ENCODE measurements around the gene C2orf42. TPM values are rescaled to one million over a fixed set of nuclear protein-coding genes. Genes with fewer than 3 reads are reported as not detected.
"Not testable (repeated sequence)": the region's sequence is repeated elsewhere in the genome, so short reads cannot be mapped to it uniquely, and the experiment has no call there.

The C2orf42 gene
- polyA plus RNA-seq, 4 donors: 13.3 to 19.0 (median 18.2) TPM

- DNase-seq (ENCODE audit: low read depth in 4 of 4, low spot score in 3 of 4): no peak
Measured at GRCh38 chr2:70111752-70112591, 78.8 kb downstream of the C2orf42 start.

DNA sequence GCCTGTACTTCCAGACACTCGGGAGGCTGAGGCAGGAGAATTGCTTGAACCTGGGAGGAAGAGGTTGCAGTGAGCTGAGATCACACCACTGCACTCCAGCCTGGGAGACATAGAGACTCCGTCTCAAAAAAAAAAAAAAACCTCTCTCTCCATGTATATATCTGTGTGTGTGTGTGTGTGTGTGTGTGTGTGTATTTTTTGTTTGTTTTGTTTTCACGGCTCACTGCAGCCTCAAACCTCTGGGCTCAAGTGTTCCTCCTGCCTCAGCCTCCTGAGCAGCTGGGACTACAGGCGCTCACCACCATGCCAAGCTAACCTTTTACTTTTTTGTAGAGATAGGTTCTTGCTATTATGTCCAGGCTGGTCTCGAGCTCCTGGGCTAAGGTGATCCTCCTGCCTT is 80.4 kb downstream of the C2orf42 start:
- not testable (repeated sequence) for DNase-seq (ENCODE audit: low read depth in 4 of 4, low spot score in 3 of 4)

- not testable (repeated sequence) for DNase-seq (ENCODE audit: low read depth in 4 of 4, low spot score in 3 of 4)
Measured at GRCh38 chr2:70106138-70106537, 84.7 kb downstream of the C2orf42 start.

GRCh38 chr2:70104231-70105111 is 86.3 kb downstream of the C2orf42 start:
- no peak for DNase-seq (ENCODE audit: low read depth in 4 of 4, low spot score in 3 of 4)

DNA sequence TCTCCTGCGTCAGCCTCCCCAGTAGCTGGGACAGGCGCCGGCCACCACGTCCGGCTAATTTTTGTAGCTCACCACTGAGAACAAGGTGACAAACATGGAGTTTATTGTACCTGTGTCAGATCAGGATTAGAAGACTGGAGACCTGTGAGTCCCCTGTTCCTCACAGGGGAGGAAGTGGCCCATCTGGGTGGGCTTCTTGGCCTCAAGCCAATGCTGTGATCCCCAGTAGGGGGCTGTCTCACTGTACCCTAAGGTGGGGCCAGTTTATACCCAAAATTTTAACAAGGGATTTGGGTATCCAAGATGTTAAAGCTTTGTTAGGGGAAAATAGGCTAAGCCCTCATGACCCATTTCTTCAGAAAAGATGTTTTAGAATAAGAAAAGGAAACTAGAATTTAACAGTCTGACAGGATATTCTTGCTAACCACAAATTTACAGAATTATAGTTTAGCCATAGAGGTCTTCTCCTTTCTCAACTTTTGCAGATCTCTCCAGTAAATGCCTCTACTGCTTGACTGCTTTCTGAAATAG is 87.2 kb downstream of the C2orf42 start:
- DNase-seq (ENCODE audit: low read depth in 4 of 4, low spot score in 3 of 4): no peak

GRCh38 chr2:70102323-70102905 is 88.4 kb downstream of the C2orf42 start:
- DNase-seq (ENCODE audit: low read depth in 4 of 4, low spot score in 3 of 4): not testable (repeated sequence)

- not testable (repeated sequence) for DNase-seq (ENCODE audit: low read depth in 4 of 4, low spot score in 3 of 4)
Measured at GRCh38 chr2:70101686-70102085, 89.1 kb downstream of the C2orf42 start.

DNA sequence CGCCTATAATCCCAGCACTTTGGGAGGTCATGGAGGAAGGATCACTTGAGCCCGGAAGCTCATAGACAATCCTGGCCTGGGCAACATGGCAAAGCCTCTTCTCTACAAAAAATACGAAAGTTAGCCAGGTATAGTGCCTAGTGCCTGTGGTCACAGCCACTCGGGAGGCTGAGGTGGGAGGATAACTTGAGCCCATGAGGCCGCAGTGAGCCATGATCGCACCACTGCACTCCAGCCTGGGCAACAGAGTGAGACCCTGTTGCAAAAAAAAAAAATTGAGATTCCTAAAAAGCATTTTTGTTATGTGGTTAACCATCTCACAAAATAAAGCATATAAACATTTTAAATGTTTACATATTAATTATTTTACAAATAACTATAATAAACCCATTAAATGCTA is 89.6 kb downstream of the C2orf42 start:
- no peak for DNase-seq (ENCODE audit: low read depth in 4 of 4, low spot score in 3 of 4)

Other genes with a start within 250 kb of the C2orf42 start
- gene ASPRV1, start 229.4 kb downstream of the C2orf42 start, polyA plus RNA-seq (ENCODE audit: insufficient read length in 4 of 4): 1 to 10 TPM; 4.1 to 5.6 (median 4.9) TPM
- gene PCBP1, start 103.5 kb downstream of the C2orf42 start, polyA plus RNA-seq (ENCODE audit: insufficient read length in 4 of 4): 100 to 1,000 TPM; 234 to 314 (median 281) TPM
- 100 to 1,000 TPM; 410 to 561 (median 495) TPM for gene TIA1, start 57.6 kb upstream of the C2orf42 start, polyA plus RNA-seq (ENCODE audit: insufficient read length in 4 of 4)
- gene PCYOX1, start 67.1 kb upstream of the C2orf42 start, polyA plus RNA-seq (ENCODE audit: insufficient read length in 4 of 4): 10 to 100 TPM; 61.5 to 88.3 (median 74.5) TPM
- gene SNRPG, start 102.7 kb upstream of the C2orf42 start, polyA plus RNA-seq (ENCODE audit: insufficient read length in 4 of 4): 100 to 1,000 TPM in 3 of 4 donors, 10 to 100 TPM in 1; 97.5 to 168 (median 131) TPM
- gene FAM136A, start 111.0 kb upstream of the C2orf42 start, polyA plus RNA-seq (ENCODE audit: insufficient read length in 4 of 4): 10 to 100 TPM; 34.4 to 78.2 (median 73.7) TPM